HepG2 (cell line): ENCODE data around the gene ERCC4. TPM values are rescaled to one million over a fixed set of nuclear protein-coding genes. Genes with fewer than 3 reads are reported as not detected.
A peak's percentile ranks its signal among the peaks of the same experiment; 100 is the strongest.

Source experiments
- ATAC-seq: fragments of 200-7000 bp; cut with Tn5 transposase; 3 replicates; pipeline ENCODE4 v1.9.1; 2020; ENCODE audit warnings: mild to moderate bottlenecking, moderate library complexity
- BruUV-seq: library from RNA; stranded (reverse); fragments of 400-500 nt; replicated peaks from 2 replicates; lab custom pipeline; 2021; lab: Mats Ljungman, UMichigan
- CTCF ChIA-PET: fragments of 300-600 bp; formaldehyde crosslinking; extraction: SDS; loops from one replicate; lab custom pipeline; 2021; ENCODE audit warnings: low total read pairs, inconsistent platforms, low intra/inter-chr PET ratio; lab: Yijun Ruan, JAX
- POLR2A ChIA-PET: fragments of 350-600 bp; sonication (Branson Sonifier 250); formaldehyde crosslinking; loops from one replicate; lab custom pipeline; 2020; ENCODE audit warnings: antibody characterized with exemption, inconsistent platforms; lab: Yijun Ruan, JAX
- DNase-seq: peaks from one replicate; pipeline ENCODE4 v3.0.0-alpha.2; 2015; ENCODE audit warnings: low spot score
- FAIRE-seq: peaks from 3 replicates; lab custom pipeline; 2011; peaks lifted over from hg19 to GRCh38; lab: Jason Lieb, UNC
- H2AFZ ChIP-seq: one replicate; pipeline ENCODE4 v1.6.1; 2011; ENCODE audit warnings: low read length, inconsistent platforms
- H3K27ac ChIP-seq: fragments of 300-600 bp; 3 replicates; pipeline ENCODE4 v1.8.0; 2011; ENCODE audit warnings: mixed run types, mild to moderate bottlenecking, mixed read lengths, low read length, inconsistent platforms; ENCODE audit not compliant: insufficient read depth; ENCODE audit errors: extremely low read length
- H3K27me3 ChIP-seq, 2 experiments: fragments of 200-600 bp in 1 of 2; 2 replicates in 1 of 2; 3 replicates in 1 of 2; pipeline versions ENCODE4 v1.6.0 to v1.8.0; 2011; ENCODE audit warnings: low read length in 2 of 2, mild to moderate bottlenecking in 2 of 2, moderate library complexity in 2 of 2, inconsistent platforms in 1 of 2; ENCODE audit not compliant: insufficient read depth in 2 of 2, control insufficient read depth in 1 of 2
- H3K36me3 ChIP-seq, 2 experiments: fragments of 200-600 bp in 1 of 2; replicated peaks in 1 of 2; 2 replicates in 1 of 2; 3 replicates in 1 of 2; pipeline versions ENCODE4 v1.5.1 to v1.8.0; 2011; ENCODE audit warnings: low read length in 2 of 2, inconsistent platforms in 1 of 2; ENCODE audit not compliant: insufficient read depth in 2 of 2, control insufficient read depth in 1 of 2
- H3K4me1 ChIP-seq: 2 replicates; pipeline ENCODE4 v1.5.1; 2012; ENCODE audit warnings: low read length, inconsistent platforms; ENCODE audit not compliant: insufficient read depth
- H3K4me2 ChIP-seq: 2 replicates; pipeline ENCODE4 v1.6.0; 2011; ENCODE audit warnings: low read depth, low read length, inconsistent platforms
- H3K4me3 ChIP-seq, 3 experiments: fragments of 200-600 bp in 1 of 3; sonication (generic), shearing (Covaris generic) in 1 of 3; replicated peaks in 1 of 3; 2 replicates each; pipeline ENCODE4 v1.5.1; 2011 to 2016; ENCODE audit warnings: low read length in 3 of 3, inconsistent platforms in 2 of 3, low read depth in 2 of 3, mild to moderate bottlenecking in 2 of 3, control low read depth in 1 of 3, mixed read lengths in 1 of 3; ENCODE audit not compliant: insufficient read depth in 1 of 3
- H3K79me2 ChIP-seq: one replicate; pipeline ENCODE4 v1.6.1; 2011; ENCODE audit warnings: low read length, inconsistent platforms; ENCODE audit not compliant: insufficient read depth
- H3K9ac ChIP-seq: 2 replicates; pipeline ENCODE4 v1.6.0; 2011; ENCODE audit warnings: mild to moderate bottlenecking, low read depth, low read length, inconsistent platforms; ENCODE audit not compliant: insufficient read depth
- H3K9me3 ChIP-seq: 2 replicates; pipeline ENCODE4 v1.5.1; 2012; ENCODE audit warnings: mild to moderate bottlenecking, low read length
- H4K20me1 ChIP-seq: 2 replicates; pipeline ENCODE4 v1.6.0; 2011; ENCODE audit warnings: inconsistent platforms, mild to moderate bottlenecking, low read length, moderate library complexity; ENCODE audit not compliant: insufficient read depth
- ARNTL ChIP-seq: sonication (generic); formaldehyde crosslinking; IDR thresholded peaks from 2 replicates; pipeline ENCODE4 v1.4.0; 2020; ENCODE audit warnings: mild to moderate bottlenecking, missing genetic modification reagents
- CEBPB ChIP-seq: IDR thresholded peaks from 2 replicates; pipeline ENCODE4 v1.6.1; 2011; ENCODE audit warnings: low read depth, low read length, improper control_type of control experiment, borderline replicate concordance
- FOSL2 ChIP-seq: sonication (generic); formaldehyde crosslinking; IDR thresholded peaks from 2 replicates; pipeline ENCODE4 v1.4.0; 2020; ENCODE audit warnings: missing genetic modification reagents
- JUNB ChIP-seq: sonication (generic); formaldehyde crosslinking; IDR thresholded peaks from 2 replicates; pipeline ENCODE4 v1.8.0; 2022; ENCODE audit warnings: missing genetic modification reagents, mild to moderate bottlenecking, borderline replicate concordance
- ONECUT2 ChIP-seq: sonication (generic); formaldehyde crosslinking; IDR thresholded peaks from 2 replicates; pipeline ENCODE4 v1.4.0; 2020; ENCODE audit warnings: missing genetic modification reagents
- SCMH1 ChIP-seq: sonication (generic); formaldehyde crosslinking; IDR thresholded peaks from 2 replicates; pipeline ENCODE4 v1.9.0; 2021; ENCODE audit warnings: missing genetic modification reagents, mild to moderate bottlenecking, borderline replicate concordance
- TCF12 ChIP-seq, 2 experiments: fragments of 450-650 bp in 1 of 2; sonication (generic) in 1 of 2; formaldehyde crosslinking in 1 of 2; IDR thresholded peaks; 2 replicates each; pipeline versions ENCODE4 v1.6.1 to v1.8.0; 2017 to 2022; ENCODE audit warnings: antibody characterized with exemption in 1 of 2, mild to moderate bottlenecking in 1 of 2, missing genetic modification reagents in 1 of 2, moderate library complexity in 1 of 2
- ZEB1 ChIP-seq: IDR thresholded peaks from 2 replicates; pipeline ENCODE4 v1.6.1; 2012; ENCODE audit warnings: mild to moderate bottlenecking, low read depth, inconsistent platforms; ENCODE audit not compliant: insufficient replicate concordance
- ZNF501 ChIP-seq: sonication (generic); formaldehyde crosslinking; IDR thresholded peaks from 2 replicates; pipeline ENCODE4 v1.5.1; 2020; ENCODE audit warnings: mild to moderate bottlenecking, moderate library complexity, missing genetic modification reagents
- ZNF841 ChIP-seq: sonication (generic); formaldehyde crosslinking; IDR thresholded peaks from 2 replicates; pipeline ENCODE4 v1.8.1; 2023; ENCODE audit warnings: missing genetic modification reagents, borderline replicate concordance
- WGBS: methylation state at CpG from one replicate; pipeline ENCODE4 v1.1.6; 2017; ENCODE audit warnings: low lambda C conversion rate; 5-methylcytosine and 5-hydroxymethylcytosine counted together
- in situ Hi-C: cut with HindIII; loops from 2 replicates; pipeline ENCODE4 v1.10.0; 2017; ENCODE audit warnings: low pct_unique_long_range_greater_than_20kb; ENCODE audit not compliant: extremely low pct_ligation_motif_present
- intact Hi-C: fragments of 100-400 bp; cut with micrococcal nuclease; formaldehyde crosslinking; loops from one replicate; pipeline ENCODE4 v1.10.0; 2022; ENCODE audit not compliant: unreplicated experiment
- polyA plus RNA-seq, 8 experiments: library from polyadenylated mRNA; depleted of rRNA in 3 of 8; stranded (reverse) in 7 of 8; unstranded in 1 of 8; fragments of >200 nt; fragmentation: Illumina TruSeq in 4 of 8; extraction: Trizol in 4 of 8; gene quantifications; 2 replicates each; pipeline versions ENCODE4 v1.2.1 to v1.2.3, GENCODE V29; 2011 to 2016; ENCODE audit warnings: low read depth in 4 of 8, missing spikeins in 1 of 8, mixed read lengths in 1 of 8; ENCODE audit not compliant: insufficient read depth in 1 of 8
- total RNA-seq, 5 experiments: library from RNA; depleted of rRNA; stranded (reverse); fragments of >200 nt; fragmentation: Illumina TruSeq; extraction: Trizol; gene quantifications; 2 replicates each; pipeline ENCODE4 v1.2.3, GENCODE V29; 2016; ENCODE audit warnings: low read depth in 1 of 5
- TF ChIP-seq, protein P1 (sequence below): IDR thresholded peaks from 2 replicates; pipeline ENCODE4 v1.6.1; 2012; ENCODE audit warnings: inconsistent platforms
- TF ChIP-seq, protein P2 (sequence below): sonication (generic); formaldehyde crosslinking; IDR thresholded peaks from 2 replicates; pipeline ENCODE4 v1.8.1; 2023; ENCODE audit warnings: mild to moderate bottlenecking, inconsistent platforms, moderate library complexity, missing genetic modification reagents, borderline replicate concordance
- TF ChIP-seq, protein P3 (sequence below): sonication (generic); formaldehyde crosslinking; IDR thresholded peaks from 2 replicates; pipeline ENCODE4 v1.8.0; 2022; ENCODE audit warnings: mild to moderate bottlenecking, missing genetic modification reagents

ERCC4 gene
- total and polyA plus RNA-seq, 2 of the 13 experiments (the other 11 are each of a cell fraction or from before 2014, with no cell fraction given), result 5.4 to 15.2 TPM

DNA sequence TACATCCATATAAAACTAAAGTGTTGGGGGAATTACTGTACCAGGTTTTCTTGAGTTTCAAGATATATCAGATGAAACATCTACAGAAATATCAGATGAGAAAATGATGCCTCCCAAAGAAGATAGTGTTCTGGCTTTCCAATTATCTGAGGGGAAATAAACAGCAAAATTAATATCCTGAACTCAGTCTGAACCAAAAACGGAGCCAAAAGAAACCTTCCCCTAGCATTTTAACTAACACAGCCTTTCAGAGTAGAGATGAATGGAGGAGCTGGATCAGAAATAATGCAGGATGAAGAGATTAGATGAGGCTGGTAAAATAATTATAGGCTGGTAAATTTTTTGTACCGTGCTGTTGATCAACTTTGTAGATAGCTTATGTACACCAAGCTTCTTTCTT lies 16.2 kb downstream of the ERCC4 start:
- Histone ChIP-seq H4K20me1 (no peaks in the 10 kb centered on the region), H3K27ac (no peak overlapping the region), H3K27me3 (no peaks in the 10 kb centered on the region), H2AFZ (no peak overlapping the region), H3K79me2 (no peaks in the 10 kb centered on the region), H3K4me1 (peaks cover 21% of the 10 kb centered on the region), H3K4me3 (no peak overlapping the region), H3K4me2 (no peak overlapping the region), H3K9ac (no peak overlapping the region), H3K9me3 (no peaks in the 10 kb centered on the region), H3K36me3 (peaks cover 6 to 17% of the 10 kb centered on the region in 2 experiments)
- TSS peak; percentile 10 for BruUV-seq
- POLR2A ChIA-PET, result interaction anchor here (0.6 to 1.6 kb wide), 2 partner anchors 9 to 16 kb away, joined by 3 to 7 read pairs; partner anchors contain the start of gene ERCC4
- CTCF ChIA-PET, result no interaction called here
- TF ChIP-seq SCMH1 (CRISPR knock-in tag) (no peak), ARNTL (CRISPR knock-in tag) (no peak), ZEB1 (no peak)
- TF ChIP-seq, protein P1, sequence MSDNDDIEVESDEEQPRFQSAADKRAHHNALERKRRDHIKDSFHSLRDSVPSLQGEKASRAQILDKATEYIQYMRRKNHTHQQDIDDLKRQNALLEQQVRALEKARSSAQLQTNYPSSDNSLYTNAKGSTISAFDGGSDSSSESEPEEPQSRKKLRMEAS, result no peak
- intact Hi-C loops (no loop called here), in situ Hi-C loops (loop anchor here (10.0 kb wide), 1 partner anchor 259 kb away; no protein-coding TSS in a partner anchor)
- 61% methylated on average over 2 of the region's 2 CpGs for whole genome bisulfite sequencing
- FAIRE-seq (no peak), DNase-seq (no peak), ATAC-seq (no peak)

DNA sequence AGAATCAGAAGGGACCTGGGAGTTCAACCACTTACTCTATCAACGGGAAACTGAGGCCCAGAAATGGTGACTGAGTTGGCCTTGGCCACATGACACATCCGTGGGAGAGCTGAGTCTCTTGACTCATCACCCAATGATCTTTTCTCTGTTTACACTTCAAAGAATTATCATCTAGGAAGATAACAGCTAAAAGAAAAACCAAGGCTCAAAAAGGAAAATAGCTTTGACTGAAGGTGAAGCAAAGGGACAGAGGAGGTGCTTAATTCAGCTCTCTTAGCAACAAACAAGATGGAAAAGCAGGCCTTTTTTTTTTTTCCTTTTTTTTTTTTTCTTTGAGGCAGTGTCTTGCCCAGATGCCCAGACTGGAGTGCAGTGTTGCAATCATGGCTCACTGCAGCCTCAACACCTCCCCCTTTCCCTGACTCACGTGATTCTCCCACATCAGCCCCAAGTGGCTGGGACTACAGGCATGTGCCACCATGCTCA lies 16.7 kb downstream of the ERCC4 start:
- no peak overlapping the region for H3K27ac ChIP-seq
- H4K20me1 ChIP-seq, result no peaks in the 10 kb centered on the region
- no peak overlapping the region for H3K9ac ChIP-seq
- no peak overlapping the region for H3K4me2 ChIP-seq
- POLR2A ChIA-PET, result interaction anchor here (1.6 kb wide), 1 partner anchor 17 kb away, joined by 7 read pairs; the partner anchor contains the start of gene ERCC4
- FAIRE-seq (no peak), ATAC-seq (peak; percentile 57; the same call in 2 of the 3 replicates), DNase-seq (peak; percentile 36)
- no peaks in the 10 kb centered on the region for H3K9me3 ChIP-seq
- peaks cover 6 to 14% of the 10 kb centered on the region in 2 experiments for H3K36me3 ChIP-seq
- no peak overlapping the region for H2AFZ ChIP-seq
- no peak overlapping the region for H3K4me3 ChIP-seq
- H3K4me1 ChIP-seq, result peaks cover 21% of the 10 kb centered on the region
- in situ Hi-C loops, result loop anchor here (10.0 kb wide), 1 partner anchor 258 kb away; no protein-coding TSS in a partner anchor
- WGBS, result 41% methylated on average over 3 of the region's 3 CpGs
- H3K79me2 ChIP-seq, result no peaks in the 10 kb centered on the region
- intact Hi-C loops, result no loop called here
- CTCF ChIA-PET, result no interaction called here
- H3K27me3 ChIP-seq, result no peaks in the 10 kb centered on the region
- no TSS peak for BruUV-seq
- TF ChIP-seq CEBPB (peak; percentile 81), ZNF501 (no peak), ZNF841 (CRISPR knock-in tag) (no peak), TCF12 (IDR thresholded peaks at IDR 0.05) (no peak), TCF12 (CRISPR knock-in tag; IDR thresholded peaks at IDR 0.05) (no peak), ONECUT2 (CRISPR knock-in tag) (no peak), FOSL2 (CRISPR knock-in tag) (peak; percentile 76), JUNB (CRISPR knock-in tag) (no peak)
- TF ChIP-seq, protein P2, sequence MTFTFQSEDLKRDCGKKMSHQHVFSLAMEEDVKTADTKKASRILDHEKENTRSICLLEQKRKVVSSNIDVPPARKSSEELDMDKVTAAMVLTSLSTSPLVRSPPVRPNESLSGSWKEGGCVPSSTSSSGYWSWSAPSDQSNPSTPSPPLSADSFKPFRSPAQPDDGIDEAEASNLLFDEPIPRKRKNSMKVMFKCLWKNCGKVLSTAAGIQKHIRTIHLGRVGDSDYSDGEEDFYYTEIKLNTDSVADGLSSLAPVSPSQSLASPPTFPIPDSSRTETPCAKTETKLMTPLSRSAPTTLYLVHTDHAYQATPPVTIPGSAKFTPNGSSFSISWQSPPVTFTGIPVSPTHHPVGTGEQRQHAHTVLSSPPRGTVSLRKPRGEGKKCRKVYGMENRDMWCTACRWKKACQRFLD (CRISPR knock-in tag), result no peak
- TF ChIP-seq, protein P3, sequence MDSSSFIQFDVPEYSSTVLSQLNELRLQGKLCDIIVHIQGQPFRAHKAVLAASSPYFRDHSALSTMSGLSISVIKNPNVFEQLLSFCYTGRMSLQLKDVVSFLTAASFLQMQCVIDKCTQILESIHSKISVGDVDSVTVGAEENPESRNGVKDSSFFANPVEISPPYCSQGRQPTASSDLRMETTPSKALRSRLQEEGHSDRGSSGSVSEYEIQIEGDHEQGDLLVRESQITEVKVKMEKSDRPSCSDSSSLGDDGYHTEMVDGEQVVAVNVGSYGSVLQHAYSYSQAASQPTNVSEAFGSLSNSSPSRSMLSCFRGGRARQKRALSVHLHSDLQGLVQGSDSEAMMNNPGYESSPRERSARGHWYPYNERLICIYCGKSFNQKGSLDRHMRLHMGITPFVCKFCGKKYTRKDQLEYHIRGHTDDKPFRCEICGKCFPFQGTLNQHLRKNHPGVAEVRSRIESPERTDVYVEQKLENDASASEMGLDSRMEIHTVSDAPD (CRISPR knock-in tag), result no peak
